ENCODE data around the gene C19orf53.

Gene C19orf53

DNA sequence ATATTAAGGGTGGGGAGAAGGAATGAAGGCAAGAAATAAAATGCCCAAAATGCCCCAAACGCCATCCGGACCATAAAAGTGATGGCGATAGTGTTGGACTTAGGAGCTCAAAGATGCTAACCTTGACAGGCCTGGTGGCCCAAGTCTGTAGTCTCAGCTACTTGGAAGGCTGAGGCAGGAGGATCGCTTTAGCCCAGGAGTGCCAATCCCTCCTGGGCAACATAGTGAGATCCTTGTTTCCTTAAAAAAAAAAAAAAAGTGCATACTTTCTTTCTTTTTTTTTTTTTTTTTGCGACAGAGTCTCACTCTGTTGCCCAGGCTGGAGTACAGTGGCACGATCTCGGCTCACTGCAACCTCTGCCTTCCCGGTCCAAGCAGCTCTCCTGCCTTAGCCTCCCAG lies 41.9 kb upstream of the C19orf53 start:
- ChIA-PET CTCF (interaction anchor here (1.3 kb wide), 1 partner anchor 143 kb away, joined by 4 read pairs; no protein-coding TSS in a partner anchor), POLR2A (ENCODE audit: low non-redundant PET) (interaction anchor here (0.7 to 2.1 kb wide), 2 partner anchors 16 to 64 kb away, joined by 3 to 12 read pairs; a partner anchor contains a TSS)
- peak overlapping the region; percentile 99 for H3K27ac ChIP-seq
- DNase-seq (ENCODE audit: low spot score), result no peak
- no peak for TF ChIP-seq CTCF (conservative IDR thresholded peaks at IDR 0.05; ENCODE audit: low read depth)

DNA sequence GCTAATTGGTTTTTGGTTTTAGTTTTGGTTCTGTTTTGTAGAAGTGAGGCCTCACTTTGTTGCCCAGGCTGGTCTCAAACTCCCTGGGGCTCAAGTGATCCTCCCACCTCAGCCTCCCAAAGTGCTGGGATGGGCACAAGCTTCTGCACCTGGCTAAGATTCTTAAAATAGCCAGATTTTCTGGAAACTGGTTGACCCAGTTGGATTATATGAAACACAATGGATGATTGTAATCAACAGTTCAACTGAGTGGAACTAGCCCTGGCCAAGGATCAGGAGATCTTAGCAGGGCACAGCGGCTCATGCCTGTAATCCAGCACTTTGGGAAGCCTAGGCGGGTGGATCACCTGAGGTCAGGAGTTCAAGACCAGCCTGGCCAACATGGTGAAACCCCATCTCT lies 39.5 kb upstream of the C19orf53 start:
- DNase-seq (ENCODE audit: low spot score), result no peak
- POLR2A ChIA-PET (ENCODE audit: low non-redundant PET), result no interaction called here
- CTCF ChIA-PET, result no interaction called here

GRCh38 chr19:13738073-13738472 lies 36.2 kb upstream of the C19orf53 start:
- no peak for TF ChIP-seq CTCF (conservative IDR thresholded peaks at IDR 0.05; ENCODE audit: low read depth)
- ChIA-PET POLR2A (ENCODE audit: low non-redundant PET) (interaction anchor here (0.6 to 1.2 kb wide), 2 partner anchors 10 to 493 kb away, joined by 4 to 7 read pairs; a partner anchor contains a TSS), CTCF (no interaction called here)
- DNase-seq (ENCODE audit: low spot score), result no peak
- no peak overlapping the region for H3K27ac ChIP-seq

More for the DNA sequence above, 39.5 kb upstream of the C19orf53 start:
- no peak for TF ChIP-seq CTCF (conservative IDR thresholded peaks at IDR 0.05; ENCODE audit: low read depth)
- peak overlapping the region; percentile 18; the same call in 1 of the 2 replicates for H3K27ac ChIP-seq

DNA sequence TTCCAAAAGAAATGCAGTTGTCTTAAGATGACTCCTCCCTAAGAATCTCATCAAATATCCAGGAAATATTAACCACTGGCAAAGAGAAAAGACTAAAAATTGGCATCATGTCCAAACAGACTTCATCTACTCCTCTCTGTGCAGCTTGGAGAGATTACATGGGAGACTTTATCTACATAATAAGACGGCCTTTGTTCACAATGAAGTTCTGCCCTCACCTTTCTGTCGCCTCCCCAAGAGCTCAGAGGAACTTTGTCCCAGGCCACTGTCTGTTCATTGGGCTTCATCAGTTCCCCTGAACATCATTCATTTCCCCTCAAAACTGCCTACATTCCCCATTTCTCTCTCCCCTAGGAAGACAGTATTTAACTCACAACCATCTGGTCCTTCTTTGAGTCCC lies 32.4 kb upstream of the C19orf53 start:
- ChIA-PET POLR2A (ENCODE audit: low non-redundant PET) (no interaction called here), CTCF (interaction anchor here (0.6 kb wide), 1 partner anchor 140 kb away, joined by 5 read pairs; no protein-coding TSS in a partner anchor)
- no peak for TF ChIP-seq CTCF (conservative IDR thresholded peaks at IDR 0.05; ENCODE audit: low read depth)
- H3K27ac ChIP-seq, result no peak overlapping the region
- no peak for DNase-seq (ENCODE audit: low spot score)

DNA sequence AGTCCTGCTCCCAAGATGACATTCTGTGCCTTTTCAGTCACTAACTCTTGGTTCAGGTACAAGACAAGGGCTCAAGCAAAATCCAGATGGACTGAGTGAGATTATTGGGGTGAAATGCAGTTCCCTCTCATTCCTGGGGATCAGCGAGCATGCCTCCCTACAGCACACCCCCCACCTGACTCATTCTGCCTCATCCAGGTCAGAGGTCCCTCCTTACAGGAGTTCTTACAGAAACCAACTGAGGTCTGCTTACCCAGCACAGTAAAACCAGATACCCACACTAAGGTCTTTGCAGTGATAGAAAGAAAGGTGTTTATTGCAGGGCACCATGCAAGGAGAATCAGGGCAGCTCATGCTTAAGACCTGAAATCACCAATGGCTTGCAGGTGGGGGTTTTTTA lies 31.5 kb upstream of the C19orf53 start:
- peak; percentile 56 for DNase-seq (ENCODE audit: low spot score)
- POLR2A ChIA-PET (ENCODE audit: low non-redundant PET), result no interaction called here
- CTCF ChIA-PET, result no interaction called here
- no peak for TF ChIP-seq CTCF (conservative IDR thresholded peaks at IDR 0.05; ENCODE audit: low read depth)
- H3K27ac ChIP-seq, result no peak overlapping the region; the same call in 1 of the 2 replicates

- DNase-seq (ENCODE audit: low spot score), result no peak
- ChIA-PET CTCF (no interaction called here), POLR2A (ENCODE audit: low non-redundant PET) (no interaction called here)
- H3K27ac ChIP-seq, result no peak overlapping the region
- TF ChIP-seq CTCF (conservative IDR thresholded peaks at IDR 0.05; ENCODE audit: low read depth), result no peak
Measured at GRCh38 chr19:13744174-13744573, 30.1 kb upstream of the C19orf53 start.

Measured in RWPE1 (cell line).